Measurements from ENCODE around the gene GPSM1. TPM values are rescaled to one million over a fixed set of nuclear protein-coding genes. Genes with fewer than 3 reads are reported as not detected.

The GPSM1 gene
- total RNA-seq, 1 donor = 48.5 TPM

- no peak overlapping the region for H3K4me3 ChIP-seq (ENCODE audit: low read depth, low read length)
- no peak for TF ChIP-seq CTCF (IDR thresholded peaks at IDR 0.05; ENCODE audit: insufficient read depth, low read length)
- DNase-seq (ENCODE audit: low read depth) = no peak
Observed at GRCh38 chr9:136292026-136292538, 35.3 kb upstream of the GPSM1 start.

- no peak overlapping the region for H3K4me3 ChIP-seq (ENCODE audit: low read depth, low read length)
- DNase-seq (ENCODE audit: low read depth) = no peak
- TF ChIP-seq CTCF (IDR thresholded peaks at IDR 0.05; ENCODE audit: insufficient read depth, low read length) = no peak
Observed at GRCh38 chr9:136292591-136293448, 34.5 kb upstream of the GPSM1 start.

GRCh38 chr9:136293476-136294077 lies 33.8 kb upstream of the GPSM1 start:
- DNase-seq (ENCODE audit: low read depth) = no peak
- TF ChIP-seq CTCF (IDR thresholded peaks at IDR 0.05; ENCODE audit: insufficient read depth, low read length) = no peak

GRCh38 chr9:136294437-136294836 lies 32.9 kb upstream of the GPSM1 start:
- no peak overlapping the region for H3K4me3 ChIP-seq (ENCODE audit: low read depth, low read length)
- no peak for TF ChIP-seq CTCF (IDR thresholded peaks at IDR 0.05; ENCODE audit: insufficient read depth, low read length)
- no peak for DNase-seq (ENCODE audit: low read depth)

More at GRCh38 chr9:136293476-136294077, 33.8 kb upstream of the GPSM1 start:
- H3K4me3 ChIP-seq (ENCODE audit: low read depth, low read length) = no peak overlapping the region

- no peak for TF ChIP-seq CTCF (IDR thresholded peaks at IDR 0.05; ENCODE audit: insufficient read depth, low read length)
- no peak overlapping the region for H3K4me3 ChIP-seq (ENCODE audit: low read depth, low read length)
- no peak for DNase-seq (ENCODE audit: low read depth)
Observed at GRCh38 chr9:136295055-136295454, 32.3 kb upstream of the GPSM1 start.

GRCh38 chr9:136295542-136296433 lies 31.6 kb upstream of the GPSM1 start:
- TF ChIP-seq CTCF (IDR thresholded peaks at IDR 0.05; ENCODE audit: insufficient read depth, low read length) = no peak
- DNase-seq (ENCODE audit: low read depth) = no peak

More at GRCh38 chr9:136295542-136296433, 31.6 kb upstream of the GPSM1 start:
- H3K4me3 ChIP-seq (ENCODE audit: low read depth, low read length) = no peak overlapping the region
